Caco-2 (cell line): ENCODE measurements around the gene CD200R1L. TPM values are rescaled to one million over a fixed set of nuclear protein-coding genes. Genes with fewer than 3 reads are reported as not detected.

ENCODE experiments used
- BruUV-seq: library from RNA; stranded (reverse); fragments of 400-500 nt; replicated peaks from 2 replicates; lab custom pipeline; 2021; lab: Mats Ljungman, UMichigan
- CTCF ChIA-PET: fragments of 300-600 bp; sonication (Branson Sonifier 250); formaldehyde crosslinking; loops from one replicate; lab custom pipeline; 2022; ENCODE audit warnings: antibody characterized with exemption; lab: Charles Lee
- POLR2A ChIA-PET: fragments of 300-600 bp; sonication (Branson Sonifier 250); formaldehyde crosslinking; loops from one replicate; lab custom pipeline; 2022; ENCODE audit warnings: antibody characterized with exemption; lab: Charles Lee
- DNase-seq, 2 experiments: peaks; one replicate each; pipeline versions ENCODE4 v3.0.0 to v3.0.0-alpha.2; 2020 to 2022
- H3K27me3 ChIP-seq: replicated peaks from 2 replicates; pipeline ENCODE4 v1.6.0; 2011; ENCODE audit warnings: low read length; ENCODE audit not compliant: control insufficient read depth, insufficient read depth
- H3K36me3 ChIP-seq: 2 replicates; pipeline ENCODE4 v1.5.1; 2011; ENCODE audit warnings: low read length; ENCODE audit not compliant: control insufficient read depth, insufficient read depth
- H3K4me1 ChIP-seq: fragments of 250-450 bp; sonication (Bioruptor Pico); 2 replicates; pipeline ENCODE4 v1.5.1; 2020; ENCODE audit warnings: mild to moderate bottlenecking
- H3K4me3 ChIP-seq: 2 replicates; pipeline ENCODE4 v1.5.1; 2011; ENCODE audit warnings: low read depth, mild to moderate bottlenecking, control low read depth, low read length
- H3K9me3 ChIP-seq: fragments of 250-450 bp; sonication (Bioruptor Pico); 2 replicates; pipeline ENCODE4 v1.5.1; 2020; ENCODE audit warnings: mild to moderate bottlenecking, moderate library complexity
- H3K27ac Mint-ChIP-seq: one replicate; pipeline ENCODE4 v1.8.0; 2022; ENCODE audit warnings: mixed read lengths; ENCODE audit not compliant: unreplicated experiment
- H3K27me3 Mint-ChIP-seq: one replicate; pipeline ENCODE4 v1.8.0; 2022; ENCODE audit warnings: mixed read lengths; ENCODE audit not compliant: insufficient read depth, unreplicated experiment
- H3K36me3 Mint-ChIP-seq: one replicate; pipeline ENCODE4 v1.8.0; 2022; ENCODE audit warnings: mild to moderate bottlenecking, mixed read lengths; ENCODE audit not compliant: insufficient read depth, unreplicated experiment
- H3K4me1 Mint-ChIP-seq: one replicate; pipeline ENCODE4 v1.8.0; 2022; ENCODE audit warnings: low read depth, mixed read lengths; ENCODE audit not compliant: unreplicated experiment
- H3K4me3 Mint-ChIP-seq: one replicate; pipeline ENCODE4 v1.8.0; 2022; ENCODE audit warnings: mild to moderate bottlenecking, moderate library complexity, mixed read lengths; ENCODE audit not compliant: unreplicated experiment
- H3K9me3 Mint-ChIP-seq: one replicate; pipeline ENCODE4 v1.8.0; 2022; ENCODE audit warnings: mixed read lengths; ENCODE audit not compliant: unreplicated experiment
- intact Hi-C: fragments of 100-400 bp; cut with micrococcal nuclease; formaldehyde crosslinking; loops from one replicate; pipeline ENCODE4 v1.10.0; 2022; ENCODE audit not compliant: unreplicated experiment
- total RNA-seq: library from RNA; stranded (reverse); gene quantifications from 2 replicates; pipeline ENCODE4 v1.2.3, GENCODE V29; 2022
- TF ChIP-seq, protein P1 (sequence below), 2 experiments: fragments of 200-600 bp in 1 of 2; IDR thresholded peaks; 1 replicate in 1 of 2; 2 replicates in 1 of 2; pipeline versions ENCODE4 v1.5.1 to v1.8.0; 2011 to 2022; ENCODE audit warnings: antibody characterized with exemption in 1 of 2, control low read depth in 1 of 2, inconsistent platforms in 1 of 2, low read depth in 1 of 2, low read length in 1 of 2, mild to moderate bottlenecking in 1 of 2, moderate library complexity in 1 of 2; ENCODE audit not compliant: insufficient read depth in 1 of 2, severe bottlenecking in 1 of 2, unreplicated experiment in 1 of 2

CD200R1L gene
- total RNA-seq, 1 experiment from 2014 or later: not detected

DNA sequence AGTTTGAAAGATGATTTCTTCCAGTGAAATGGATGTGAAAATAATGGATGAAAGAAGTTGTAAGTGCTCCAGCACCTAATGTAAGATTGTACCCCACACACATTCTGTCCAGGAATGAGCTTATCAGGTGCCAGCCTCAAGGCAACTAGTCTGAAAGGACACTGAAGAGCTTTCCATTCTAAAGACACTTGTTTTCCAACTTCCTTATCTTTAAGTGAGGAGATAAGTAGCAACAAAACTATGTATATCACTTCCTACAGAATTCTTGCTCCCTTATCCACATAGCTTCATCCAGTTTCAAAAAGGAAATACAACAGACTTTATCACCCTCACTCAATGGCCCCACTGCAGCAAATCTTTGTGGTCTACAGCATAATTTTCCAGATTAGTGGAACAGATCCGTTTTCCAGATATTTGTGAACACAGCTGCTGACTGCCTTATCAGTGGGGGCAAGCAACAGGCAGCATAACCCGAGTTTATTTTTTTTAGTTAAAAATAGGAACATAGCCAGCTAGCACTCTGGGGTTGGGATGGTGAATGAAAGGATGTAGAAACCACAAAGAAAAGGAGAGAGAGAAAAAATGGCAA lies 60.6 kb downstream of the CD200R1L start:
- Mint-ChIP-seq H3K27me3 (no peaks in the 10 kb centered on the region), H3K36me3 (peaks cover 4% of the 10 kb centered on the region), H3K27ac (no peak overlapping the region), H3K4me1 (peaks cover 17% of the 10 kb centered on the region), H3K9me3 (peaks cover 7% of the 10 kb centered on the region), H3K4me3 (no peak overlapping the region)
- peak in 1 of 2 experiments; percentile 21 for DNase-seq
- TF ChIP-seq, protein P1, sequence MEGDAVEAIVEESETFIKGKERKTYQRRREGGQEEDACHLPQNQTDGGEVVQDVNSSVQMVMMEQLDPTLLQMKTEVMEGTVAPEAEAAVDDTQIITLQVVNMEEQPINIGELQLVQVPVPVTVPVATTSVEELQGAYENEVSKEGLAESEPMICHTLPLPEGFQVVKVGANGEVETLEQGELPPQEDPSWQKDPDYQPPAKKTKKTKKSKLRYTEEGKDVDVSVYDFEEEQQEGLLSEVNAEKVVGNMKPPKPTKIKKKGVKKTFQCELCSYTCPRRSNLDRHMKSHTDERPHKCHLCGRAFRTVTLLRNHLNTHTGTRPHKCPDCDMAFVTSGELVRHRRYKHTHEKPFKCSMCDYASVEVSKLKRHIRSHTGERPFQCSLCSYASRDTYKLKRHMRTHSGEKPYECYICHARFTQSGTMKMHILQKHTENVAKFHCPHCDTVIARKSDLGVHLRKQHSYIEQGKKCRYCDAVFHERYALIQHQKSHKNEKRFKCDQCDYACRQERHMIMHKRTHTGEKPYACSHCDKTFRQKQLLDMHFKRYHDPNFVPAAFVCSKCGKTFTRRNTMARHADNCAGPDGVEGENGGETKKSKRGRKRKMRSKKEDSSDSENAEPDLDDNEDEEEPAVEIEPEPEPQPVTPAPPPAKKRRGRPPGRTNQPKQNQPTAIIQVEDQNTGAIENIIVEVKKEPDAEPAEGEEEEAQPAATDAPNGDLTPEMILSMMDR (IDR thresholded peaks at IDR 0.05; ENCODE audit: insufficient read depth in 1 of 2, low read depth in 1 of 2, low read length in 1 of 2, severe bottlenecking in 1 of 2, unreplicated experiment in 1 of 2): no peak
- Histone ChIP-seq H3K4me1 (peaks cover 48% of the 10 kb centered on the region), H3K36me3 (no peaks in the 10 kb centered on the region), H3K4me3 (no peak overlapping the region), H3K9me3 (peaks cover 9% of the 10 kb centered on the region), H3K27me3 (no peaks in the 10 kb centered on the region)
- POLR2A ChIA-PET: interaction anchor here (0.6 kb wide), 1 partner anchor 84 kb away, joined by 3 read pairs; no protein-coding TSS in a partner anchor
- intact Hi-C loops: no loop called here
- CTCF ChIA-PET: interaction anchor here (1.4 kb wide), 1 partner anchor 28 kb away, joined by 4 read pairs; no protein-coding TSS in a partner anchor
- no TSS peak for BruUV-seq

DNA sequence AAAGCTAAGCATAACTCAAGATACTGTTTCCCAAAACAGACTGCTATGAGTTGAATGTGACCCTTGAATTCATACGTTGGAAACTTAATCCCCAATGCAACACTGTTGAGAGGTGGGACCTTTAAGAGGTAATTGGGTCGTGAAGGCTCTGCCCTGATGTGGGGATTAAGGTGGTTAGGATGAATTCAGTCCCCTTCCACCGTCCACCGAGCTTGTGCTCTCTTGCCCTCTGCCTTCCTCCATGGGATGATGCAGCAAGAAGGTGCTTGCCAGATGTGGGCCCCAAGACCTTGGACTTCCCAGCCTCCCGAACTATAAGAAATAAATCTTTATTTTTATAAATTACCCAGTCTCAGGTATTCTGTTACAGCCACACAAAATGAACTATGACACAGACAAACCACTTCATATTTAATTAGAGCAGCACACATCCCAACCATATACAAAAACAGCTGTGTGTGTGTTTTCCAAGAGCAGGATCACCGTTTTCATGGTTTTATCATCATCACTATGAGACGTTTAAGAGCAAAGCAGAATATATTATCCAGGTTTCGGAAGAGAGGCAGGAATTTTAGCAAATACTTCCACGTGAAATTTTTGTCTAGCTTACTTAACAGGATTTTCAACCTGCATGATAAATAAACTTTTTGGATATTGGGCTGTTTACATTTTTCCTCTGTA lies 61.2 kb downstream of the CD200R1L start:
- H3K4me3 Mint-ChIP-seq: no peak overlapping the region
- peaks cover 9% of the 10 kb centered on the region for H3K9me3 ChIP-seq
- H3K27me3 ChIP-seq: no peaks in the 10 kb centered on the region
- H3K9me3 Mint-ChIP-seq: peaks cover 7% of the 10 kb centered on the region
- H3K36me3 Mint-ChIP-seq: peaks cover 4% of the 10 kb centered on the region
- H3K4me3 ChIP-seq: no peak overlapping the region
- intact Hi-C loops: no loop called here
- no peak overlapping the region for H3K27ac Mint-ChIP-seq
- H3K4me1 ChIP-seq: peaks cover 48% of the 10 kb centered on the region
- no peak for DNase-seq
- ChIA-PET CTCF (interaction anchor here (0.6 to 1.4 kb wide), 2 partner anchors 12 to 29 kb away, joined by 4 read pairs; no protein-coding TSS in a partner anchor), POLR2A (no interaction called here)
- BruUV-seq: no TSS peak
- no peaks in the 10 kb centered on the region for H3K36me3 ChIP-seq
- no peaks in the 10 kb centered on the region for H3K27me3 Mint-ChIP-seq
- TF ChIP-seq, protein P1 (IDR thresholded peaks at IDR 0.05; ENCODE audit: insufficient read depth in 1 of 2, low read depth in 1 of 2, low read length in 1 of 2, severe bottlenecking in 1 of 2, unreplicated experiment in 1 of 2): no peak
- peaks cover 17% of the 10 kb centered on the region for H3K4me1 Mint-ChIP-seq

DNA sequence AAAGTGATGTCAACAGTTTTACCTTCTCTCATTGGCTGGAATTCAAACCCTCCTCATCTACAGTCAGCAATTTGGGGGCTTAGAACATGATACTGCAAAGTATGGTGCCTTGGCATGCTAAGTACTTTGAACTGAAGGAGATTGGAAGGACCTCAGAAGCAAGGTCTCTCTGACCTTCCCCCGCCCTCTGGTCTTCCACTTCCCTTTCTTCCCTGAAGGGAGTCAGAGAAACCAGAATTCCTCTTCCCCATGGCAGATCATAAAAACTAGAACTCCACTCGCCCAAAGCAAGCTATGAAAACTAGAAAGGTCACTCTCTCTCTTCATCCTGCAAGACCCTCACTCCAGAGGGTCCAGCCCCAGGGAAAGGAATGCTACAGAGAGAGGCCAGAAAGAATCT lies 64.2 kb downstream of the CD200R1L start:
- intact Hi-C loops: no loop called here
- POLR2A ChIA-PET: no interaction called here
- TF ChIP-seq, protein P1 (IDR thresholded peaks at IDR 0.05; ENCODE audit: insufficient read depth in 1 of 2, low read depth in 1 of 2, low read length in 1 of 2, severe bottlenecking in 1 of 2, unreplicated experiment in 1 of 2): no peak

More for the DNA sequence above, 64.2 kb downstream of the CD200R1L start:
- Histone ChIP-seq H3K36me3 (no peaks in the 10 kb centered on the region), H3K4me1 (peaks cover 48% of the 10 kb centered on the region), H3K9me3 (peaks cover 4% of the 10 kb centered on the region), H3K27me3 (no peaks in the 10 kb centered on the region), H3K4me3 (no peak overlapping the region)
- no peak for DNase-seq
- no peak overlapping the region for H3K4me3 Mint-ChIP-seq
- CTCF ChIA-PET: no interaction called here
- no peaks in the 10 kb centered on the region for H3K9me3 Mint-ChIP-seq
- H3K36me3 Mint-ChIP-seq: no peaks in the 10 kb centered on the region
- BruUV-seq: no TSS peak
- no peak overlapping the region for H3K27ac Mint-ChIP-seq
- peaks cover 22% of the 10 kb centered on the region for H3K4me1 Mint-ChIP-seq
- H3K27me3 Mint-ChIP-seq: no peaks in the 10 kb centered on the region
